ENCODE results near the gene STAG1.
"Not testable (repeated sequence)": the region's sequence is repeated elsewhere in the genome, so short reads cannot be mapped to it uniquely, and the experiment has no call there.

STAG1 gene

DNA sequence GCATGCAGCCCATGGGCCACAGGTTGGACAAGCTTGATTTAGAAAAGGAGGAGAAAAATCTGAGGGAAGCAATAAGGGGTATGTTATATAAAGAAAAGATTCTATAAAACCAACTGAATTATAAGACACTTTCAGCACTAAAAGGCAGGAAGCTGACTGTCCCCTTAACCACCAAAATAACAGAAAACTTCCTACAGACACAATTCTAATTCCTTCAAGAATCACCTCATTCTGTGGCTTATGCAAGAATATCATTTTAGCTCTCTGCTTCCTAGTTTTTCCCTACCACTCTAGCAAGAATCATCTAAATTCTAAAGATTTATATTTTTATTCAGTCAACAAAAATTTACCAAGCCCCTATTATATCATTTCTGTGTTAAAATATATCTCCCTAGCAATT, 6.3 kb downstream of the STAG1 start:
- DNase-seq: no peak

DNA sequence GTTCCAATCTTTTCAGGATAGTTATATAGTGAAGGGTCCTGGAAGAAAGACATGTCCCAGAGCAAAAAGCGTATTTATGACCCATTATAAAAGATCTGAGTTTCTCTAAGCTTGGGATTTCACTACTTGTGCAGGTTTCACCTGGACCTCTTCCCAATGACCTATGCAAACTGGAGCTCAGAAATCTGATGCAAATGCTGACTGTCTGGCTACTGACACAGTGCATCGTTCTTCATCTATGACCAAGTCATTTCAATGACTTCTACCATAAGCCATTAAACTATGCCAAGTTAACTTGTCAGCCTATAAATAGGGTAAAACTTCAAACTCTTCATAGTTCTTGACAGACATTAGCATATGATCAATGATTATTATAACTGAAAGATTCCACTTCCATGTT, 11.1 kb downstream of the STAG1 start:
- DNase-seq: no peak

DNA sequence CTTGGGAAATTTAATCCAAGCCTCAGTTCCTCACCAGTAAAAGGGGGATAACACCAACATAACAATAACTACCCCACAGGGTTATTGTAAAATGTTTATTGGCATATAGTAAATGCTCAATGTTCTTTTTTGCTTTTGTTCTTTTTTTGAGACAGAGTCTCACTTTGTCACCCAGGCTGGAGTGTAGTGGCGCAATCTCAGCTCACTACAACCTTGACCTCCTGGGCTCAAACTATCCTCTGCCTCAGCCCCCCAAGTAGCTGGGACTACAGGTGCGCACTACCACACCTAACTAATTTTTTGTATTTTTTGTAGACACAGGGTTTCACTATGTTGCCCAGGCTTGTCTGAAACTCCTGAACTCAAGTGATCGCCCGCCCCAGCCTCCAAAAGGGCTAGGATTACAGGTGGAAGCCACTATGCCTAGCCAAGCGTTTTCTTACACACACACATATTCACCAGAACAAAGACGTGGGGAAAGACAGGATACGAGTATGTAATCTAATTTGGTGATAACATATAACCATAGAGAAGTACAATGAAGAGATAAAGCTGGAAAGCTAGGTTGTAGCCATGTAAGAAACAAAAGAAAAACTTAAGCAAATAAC, 11.7 kb downstream of the STAG1 start:
- DNase-seq: no peak

DNA sequence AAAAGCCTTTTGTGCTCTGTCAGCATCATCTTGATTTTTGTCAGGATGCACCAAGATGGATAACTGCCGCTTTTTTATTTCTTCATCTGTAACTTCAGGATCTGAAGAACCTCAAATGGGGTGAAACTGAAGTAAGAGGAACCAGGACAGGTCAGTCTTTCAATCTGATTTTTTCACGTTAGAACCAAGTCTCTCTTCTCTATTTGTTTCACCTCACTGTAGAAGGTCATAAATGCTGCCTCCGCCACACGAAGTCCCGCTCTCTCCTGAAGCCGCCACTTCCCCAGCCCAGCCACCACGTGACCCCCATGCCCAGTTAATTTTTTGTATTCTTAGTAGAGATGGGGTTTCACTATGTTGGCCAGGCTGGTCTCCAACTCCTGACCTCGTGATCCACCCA, 15.2 kb downstream of the STAG1 start:
- not testable (repeated sequence) for DNase-seq

DNA sequence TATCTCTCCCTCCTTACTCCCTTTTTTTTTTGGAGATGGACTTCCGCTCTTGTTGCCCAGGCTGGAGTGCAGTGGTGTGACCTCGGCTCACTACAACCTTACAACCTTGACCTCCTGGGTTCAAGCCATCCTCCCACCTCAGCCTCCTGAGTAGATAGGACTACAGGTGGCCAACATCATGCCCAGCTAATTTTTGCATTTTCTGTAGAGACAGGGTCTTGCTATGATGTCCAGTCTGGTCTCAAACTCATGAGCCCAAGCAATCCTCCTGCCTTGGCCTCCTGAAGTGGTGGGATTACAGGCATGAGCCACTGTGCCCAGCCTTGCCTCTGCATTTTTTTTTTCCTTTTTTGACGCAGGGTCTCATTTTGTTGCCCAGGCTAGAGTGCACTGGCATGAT, 17.1 kb downstream of the STAG1 start:
- DNase-seq: no peak

DNA sequence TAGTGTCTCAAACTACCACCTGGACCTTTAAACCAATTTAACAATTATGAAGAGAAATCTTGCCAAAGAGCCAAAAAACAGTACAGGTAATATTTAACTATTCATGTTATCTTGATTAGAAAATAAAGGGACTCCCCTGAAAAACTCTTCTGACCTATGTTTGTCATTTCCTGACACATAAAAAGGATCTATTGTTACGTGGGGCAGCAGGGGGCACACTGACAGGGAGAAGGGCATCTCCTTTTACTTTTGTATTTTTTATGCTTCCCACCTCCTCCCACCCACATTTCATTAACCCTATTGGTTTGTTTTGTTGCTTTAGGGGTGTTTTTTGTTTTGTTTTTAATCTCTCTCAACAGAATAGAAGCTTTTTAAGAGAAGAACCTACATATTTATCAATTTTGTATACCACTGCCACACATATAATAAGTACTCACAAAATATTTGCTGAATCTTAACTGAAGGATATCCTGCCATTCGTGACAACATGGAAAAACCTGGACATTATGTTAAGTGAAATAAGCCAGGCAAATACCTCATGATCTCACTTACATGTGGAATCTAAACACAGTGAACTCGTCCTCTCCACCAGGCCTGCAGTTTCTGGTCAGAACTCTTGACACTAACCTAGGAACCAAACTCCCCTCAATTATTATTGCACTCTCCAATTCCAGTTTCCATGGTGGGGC, 17.7 kb downstream of the STAG1 start:
- no peak for DNase-seq

DNA sequence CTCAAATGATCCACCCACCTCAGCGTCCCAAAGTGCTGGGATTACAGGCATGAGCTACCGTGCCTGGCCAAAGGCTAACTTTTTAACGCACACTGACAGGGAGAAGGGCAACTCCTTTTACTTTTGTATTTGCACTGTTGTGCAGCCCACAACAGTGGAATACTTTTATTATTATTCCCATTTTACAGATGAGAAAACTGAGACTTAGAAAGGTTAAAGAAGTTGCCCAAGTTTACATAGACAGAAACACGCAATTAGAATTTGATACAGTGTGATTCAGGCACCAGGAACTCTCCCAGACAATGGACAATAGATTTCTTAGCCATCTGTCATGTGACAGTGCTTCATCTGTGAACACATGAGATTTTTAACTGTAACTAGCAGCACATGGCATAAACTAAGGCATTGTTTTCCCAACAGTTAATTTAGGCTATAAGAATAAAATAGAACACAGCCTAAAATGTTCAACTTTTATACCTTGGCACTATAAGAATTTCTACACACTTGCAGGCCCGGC, 18.8 kb downstream of the STAG1 start:
- no peak for DNase-seq

DNA sequence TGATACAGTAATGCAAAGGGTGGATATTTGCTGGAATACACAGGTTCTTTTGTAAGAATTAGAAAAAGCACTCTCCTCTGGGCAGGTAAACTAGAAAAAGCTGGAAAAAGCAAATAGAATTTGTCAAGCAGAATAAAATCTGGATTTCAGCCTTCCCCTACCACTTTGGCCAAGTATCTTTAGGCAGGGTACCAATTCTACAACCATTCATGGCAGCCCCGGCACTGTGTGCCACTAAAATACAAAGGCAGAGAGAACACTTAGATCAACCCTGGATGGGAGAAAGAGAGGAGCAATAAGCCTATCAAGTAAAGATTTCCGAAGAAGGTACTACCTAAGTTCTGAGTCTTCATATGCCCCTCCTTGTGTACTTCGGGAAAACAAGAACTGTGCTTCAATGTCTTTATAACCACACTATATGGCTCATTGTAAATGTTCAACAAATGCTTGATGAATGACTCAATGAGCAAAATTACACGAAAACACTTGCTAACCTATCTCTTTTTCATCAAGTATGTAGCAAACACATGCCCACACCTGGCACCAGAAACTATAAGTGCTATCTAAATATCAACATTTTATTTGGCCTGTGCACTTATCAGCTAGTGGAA, 20.8 kb downstream of the STAG1 start:
- no peak for DNase-seq

DNA sequence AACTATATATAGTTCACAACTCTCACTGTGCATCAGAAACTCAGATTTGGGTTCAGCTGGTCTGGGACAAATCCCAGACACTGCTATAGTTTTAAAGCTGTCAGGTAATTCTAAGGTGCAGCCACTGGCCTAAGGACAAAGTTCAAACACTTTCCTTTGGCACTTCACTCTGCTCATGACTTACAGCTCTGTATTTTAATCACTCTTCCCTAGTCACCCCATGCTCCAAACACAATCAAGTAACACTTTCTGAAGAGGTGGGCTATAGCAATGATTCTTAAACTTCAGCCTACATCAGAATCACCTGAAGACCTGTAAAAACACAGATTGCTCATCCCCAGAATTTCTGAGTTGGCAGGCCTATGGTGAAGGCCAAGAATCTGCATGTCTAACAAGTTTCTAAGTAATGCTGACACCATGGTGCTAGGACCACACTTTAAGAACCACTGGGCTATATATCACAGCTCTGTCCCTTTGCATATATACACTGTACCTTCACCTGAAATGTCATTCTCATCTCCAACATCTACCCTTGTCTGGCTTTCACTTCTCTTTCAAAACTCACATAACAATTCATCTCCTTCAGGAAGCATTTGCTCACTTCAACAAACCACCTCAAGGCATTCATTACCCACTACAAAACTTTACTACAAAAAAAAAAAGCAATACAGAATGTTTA, 21.4 kb downstream of the STAG1 start:
- no peak for DNase-seq

DNA sequence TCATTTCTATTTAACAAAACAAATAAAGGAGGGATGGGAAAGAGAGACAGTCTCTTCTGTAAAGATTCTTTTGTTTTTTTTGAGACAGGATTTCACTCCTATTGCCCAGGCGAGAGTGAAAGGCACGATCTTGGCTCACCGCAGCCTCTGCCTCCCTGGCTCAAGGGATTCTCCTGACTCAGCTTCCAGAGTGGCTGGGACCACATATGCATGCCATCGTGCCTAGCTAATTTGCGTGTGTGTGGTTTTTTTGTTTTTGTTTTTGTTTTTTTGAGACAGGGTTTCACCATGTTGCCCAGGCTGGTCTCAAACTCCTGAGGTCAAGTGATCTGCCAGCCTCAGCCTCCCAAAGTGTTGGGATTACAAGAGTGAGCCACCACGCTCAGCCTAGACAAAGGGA, 23.3 kb downstream of the STAG1 start:
- DNase-seq: no peak

DNA sequence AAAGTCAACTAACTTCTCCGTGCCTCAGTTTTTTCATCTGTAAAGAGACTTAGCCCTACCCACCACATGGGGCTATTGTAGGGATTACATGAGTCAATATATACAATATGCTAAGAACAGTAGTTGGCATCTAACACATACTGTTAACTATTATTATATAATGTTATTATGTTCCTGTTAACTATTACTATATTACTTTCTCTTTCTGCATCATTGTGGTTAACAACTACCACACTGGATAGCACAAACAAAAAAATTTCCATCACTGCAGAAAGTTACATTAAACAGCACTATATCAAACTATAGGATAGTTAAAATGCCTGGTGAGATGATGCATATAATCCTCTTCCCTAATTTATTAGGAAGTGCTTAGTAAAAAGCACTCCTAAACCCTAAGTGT, 23.7 kb downstream of the STAG1 start:
- no peak for DNase-seq

DNA sequence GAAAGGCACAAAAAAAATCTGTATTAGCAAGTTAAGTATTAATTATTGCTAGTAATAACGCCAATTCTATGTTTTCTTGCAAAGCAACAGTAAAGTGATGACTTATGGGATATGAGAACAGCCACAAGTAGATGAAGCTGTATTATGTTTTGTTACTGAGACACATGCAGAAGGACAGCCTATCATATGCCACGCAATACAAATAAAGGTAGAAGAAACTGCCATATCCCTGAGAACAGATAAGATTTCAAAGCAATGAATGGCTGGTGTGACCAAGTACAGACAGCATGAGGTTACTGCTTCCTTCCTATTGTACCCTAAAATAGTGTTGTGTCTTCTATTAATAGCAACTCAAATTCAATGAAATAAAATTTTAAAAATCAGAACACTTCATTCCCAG, 26.7 kb downstream of the STAG1 start:
- no peak for DNase-seq

DNA sequence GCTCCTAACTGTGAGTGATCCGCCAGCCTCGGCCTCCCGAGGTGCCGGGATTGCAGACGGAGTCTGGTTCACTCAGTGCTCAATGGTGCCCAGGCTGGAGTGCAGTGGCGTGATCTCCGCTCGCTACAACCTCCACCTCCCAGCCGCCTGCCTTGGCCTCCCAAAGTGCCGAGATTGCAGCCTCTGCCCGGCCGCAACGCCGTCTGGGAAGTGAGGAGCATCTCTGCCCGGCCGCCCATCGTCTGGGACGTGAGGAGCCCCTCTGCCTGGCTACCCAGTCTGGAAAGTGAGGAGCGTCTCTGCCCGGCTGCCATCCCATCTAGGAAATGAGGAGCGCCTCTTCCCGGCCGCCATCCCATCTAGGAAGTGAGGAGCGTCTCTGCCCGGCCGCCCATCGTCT, 29.3 kb downstream of the STAG1 start:
- not testable (repeated sequence) for DNase-seq

DNA sequence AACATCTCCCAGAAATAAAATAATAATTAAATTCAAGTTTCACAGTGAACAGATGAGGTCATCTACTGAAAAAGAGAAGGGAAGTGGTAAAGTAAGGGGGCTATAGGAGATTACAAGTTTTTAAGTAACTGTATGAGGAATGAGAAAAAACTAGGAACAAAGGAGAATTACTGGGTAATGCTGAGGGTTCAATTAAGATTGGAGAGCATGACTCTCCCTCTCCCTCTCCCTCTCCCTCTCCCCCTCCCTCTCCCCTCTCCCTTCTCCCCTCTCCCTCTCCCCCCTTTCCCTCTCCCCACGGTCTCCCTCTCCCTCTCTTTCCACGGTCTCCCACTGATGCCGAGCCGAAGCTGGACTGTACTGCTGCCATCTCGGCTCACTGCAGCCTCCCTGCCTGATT, 29.8 kb downstream of the STAG1 start:
- DNase-seq: not testable (repeated sequence)

DNA sequence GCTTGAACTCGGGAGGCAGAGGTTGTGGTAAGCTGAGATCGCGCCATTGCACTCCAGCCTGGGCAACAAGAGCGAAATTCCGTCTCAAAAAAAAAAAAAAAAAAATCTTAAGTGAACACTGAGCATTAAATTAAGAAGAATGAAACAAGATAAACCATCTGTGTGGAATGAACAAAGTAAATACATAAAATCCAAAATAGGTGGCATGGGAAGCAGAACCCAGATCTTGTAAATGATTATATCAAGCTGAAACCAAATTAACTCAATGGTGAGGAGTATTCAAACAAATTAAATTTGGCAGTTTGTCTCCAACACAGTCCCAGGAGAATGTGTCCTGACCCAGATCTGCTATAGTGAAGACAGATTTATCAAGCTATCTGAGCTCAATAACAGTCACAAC, 32.1 kb downstream of the STAG1 start:
- DNase-seq: no peak

DNA sequence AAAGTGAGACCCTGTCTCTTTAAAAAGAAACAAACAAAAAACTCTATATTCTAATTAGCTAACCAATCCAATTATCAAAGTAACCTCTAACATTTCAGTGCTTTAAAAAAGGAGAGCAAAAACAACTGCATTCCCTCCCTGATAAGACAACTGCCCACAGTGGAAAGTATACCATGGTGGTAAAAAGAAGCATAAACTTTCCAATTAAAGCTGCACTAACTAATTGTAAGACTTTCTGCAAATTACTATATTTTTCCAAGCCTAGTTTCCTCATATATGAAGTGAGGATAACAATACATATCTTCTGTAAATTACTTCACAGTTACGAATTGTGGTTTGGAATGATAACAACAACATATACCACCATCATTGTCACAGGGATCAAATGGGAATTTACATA, 35.5 kb downstream of the STAG1 start:
- DNase-seq: no peak

DNA sequence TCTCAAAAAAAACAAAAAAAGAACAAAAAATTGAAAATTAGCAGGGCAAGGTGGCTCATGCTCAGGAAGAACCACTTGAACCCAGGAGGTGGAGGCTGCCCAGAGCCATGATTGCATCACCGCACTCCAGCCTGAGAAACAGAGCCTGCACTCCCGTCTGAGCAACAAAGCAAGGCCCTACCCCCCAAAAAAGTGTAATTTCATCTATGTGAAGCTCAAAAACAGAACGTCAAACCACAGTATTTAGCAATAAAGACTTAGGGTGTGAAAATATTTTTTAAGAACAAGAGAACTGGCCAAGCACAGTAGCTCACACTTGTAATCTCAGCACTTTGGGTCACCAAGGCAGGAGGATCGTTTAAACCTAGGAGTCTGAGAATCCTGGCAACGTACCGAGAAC, 38.2 kb downstream of the STAG1 start:
- no peak for DNase-seq

DNA sequence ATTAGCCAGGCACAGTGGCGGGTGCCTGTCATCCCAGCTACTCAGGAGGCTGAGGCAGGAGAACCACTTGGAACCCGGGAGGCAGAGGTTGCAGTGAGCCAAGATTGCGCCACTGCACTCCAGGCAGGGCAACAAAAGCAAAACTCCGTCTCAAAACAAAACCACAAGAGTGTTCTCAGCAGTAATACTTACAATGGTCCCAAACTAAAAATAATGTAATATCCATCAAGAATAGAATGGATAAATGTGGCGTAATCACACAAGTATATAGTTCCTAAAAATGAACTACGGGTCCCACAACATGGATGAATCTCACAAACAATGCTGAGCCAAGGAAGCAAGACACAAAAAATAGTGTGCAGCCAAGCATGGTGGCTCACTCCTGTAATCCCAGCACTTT, 39.2 kb downstream of the STAG1 start:
- DNase-seq: no peak

DNA sequence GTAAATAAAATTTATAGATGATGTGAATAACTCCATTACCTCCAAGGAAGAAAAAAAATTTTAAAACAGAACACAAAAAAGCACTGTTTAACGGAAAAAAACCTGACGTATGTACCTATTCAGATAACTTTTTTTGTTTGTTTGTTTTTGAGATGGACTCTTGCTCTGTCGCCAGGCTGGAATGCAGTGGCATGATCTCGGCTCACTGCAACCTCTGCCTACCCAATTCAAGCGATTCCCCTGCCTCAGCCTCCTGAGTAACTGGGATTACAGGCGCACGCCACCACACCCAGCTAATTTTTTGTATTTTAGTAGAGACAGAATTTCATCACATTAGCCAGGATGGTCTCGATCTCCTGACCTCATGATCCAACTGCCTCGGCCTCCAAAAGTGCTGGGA, 40.3 kb downstream of the STAG1 start:
- not testable (repeated sequence) for DNase-seq

DNA sequence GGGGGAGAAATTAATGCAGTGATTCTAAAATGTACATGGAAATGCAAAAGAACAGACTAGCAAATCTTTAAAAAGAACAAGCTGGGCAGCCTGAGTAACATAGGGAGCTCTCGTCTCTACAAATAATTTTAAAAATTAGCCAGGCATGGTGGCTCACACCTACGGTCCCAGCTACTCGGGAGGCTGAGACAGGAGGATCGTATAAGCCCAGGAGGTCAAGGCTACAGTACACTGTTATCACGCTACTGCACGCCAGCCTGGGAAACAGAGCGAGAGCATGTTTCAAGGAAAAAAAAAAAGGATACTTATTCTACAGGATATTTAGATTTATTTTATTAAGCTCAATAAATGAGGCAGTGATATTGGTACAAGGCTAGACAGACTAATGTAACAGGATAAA, 40.9 kb downstream of the STAG1 start:
- no peak for DNase-seq

DNA sequence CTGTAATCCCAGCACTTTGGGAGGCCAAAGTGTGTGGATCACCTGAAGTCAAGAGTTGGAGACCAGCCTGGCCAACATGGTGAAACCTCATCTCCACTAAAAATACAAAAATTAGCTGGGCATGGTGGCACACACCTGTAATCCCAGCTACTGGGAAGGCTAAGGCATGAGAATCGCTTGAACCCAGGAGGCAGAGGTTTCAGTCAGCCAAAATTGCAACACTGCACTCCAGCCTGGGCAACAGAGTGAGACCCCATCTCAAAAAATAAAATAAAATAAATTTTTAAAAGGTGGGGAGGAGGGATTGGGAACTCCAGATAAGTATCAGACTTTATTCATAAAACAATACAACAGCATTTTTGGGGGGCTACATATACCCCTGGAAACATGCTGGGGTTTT, 42.4 kb downstream of the STAG1 start:
- not testable (repeated sequence) for DNase-seq

DNA sequence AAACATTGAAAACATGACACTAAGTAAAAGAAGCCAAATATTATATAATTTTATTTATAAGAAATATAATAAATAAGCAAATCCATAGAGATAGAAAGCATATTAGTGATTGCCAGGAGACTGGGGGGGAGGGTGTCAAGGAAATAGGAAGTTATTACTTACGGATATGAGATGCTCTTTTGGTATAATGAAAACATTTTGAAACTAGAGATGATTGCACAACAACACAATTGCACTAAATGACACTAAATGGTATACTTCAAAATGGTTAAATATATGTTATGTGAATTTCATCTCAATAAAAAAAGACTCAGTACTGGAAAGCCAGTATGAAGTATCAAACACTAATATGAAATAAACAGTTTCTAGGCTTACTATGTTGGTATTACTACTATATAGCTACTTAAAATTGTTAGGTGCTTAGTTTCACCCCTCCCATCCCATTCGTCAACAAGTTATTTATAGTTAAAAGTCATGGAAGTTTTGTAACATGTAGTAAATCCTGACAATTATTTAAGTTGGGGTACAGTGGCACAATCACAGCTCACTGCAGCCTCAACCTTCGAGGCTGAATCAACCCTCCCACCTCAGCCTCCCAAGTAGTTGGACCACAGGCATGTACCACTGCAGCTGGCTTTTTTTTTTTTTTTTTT, 43.7 kb downstream of the STAG1 start:
- no peak for DNase-seq

DNA sequence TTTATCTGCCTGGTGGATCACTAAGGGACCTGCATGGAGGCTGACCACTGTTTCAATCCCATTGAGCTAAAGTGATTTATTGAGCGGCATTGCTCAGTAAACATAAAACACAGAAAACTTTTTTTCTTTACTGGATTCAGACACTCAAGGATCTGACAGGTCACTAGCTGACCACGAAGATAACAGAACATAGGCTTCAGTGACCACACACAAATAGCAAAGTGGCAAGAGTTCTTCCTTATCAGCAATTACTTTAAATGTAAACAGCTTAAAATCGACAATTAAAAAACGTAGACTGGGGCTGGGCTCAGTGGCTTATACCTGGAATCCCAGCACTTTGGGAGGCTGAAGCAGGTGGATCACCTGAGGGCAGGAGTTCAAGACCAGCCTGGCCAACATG, 48.7 kb downstream of the STAG1 start:
- no peak for DNase-seq
